Naive thymus-derived CD4-positive, alpha-beta T cell (primary cell): ENCODE results near the gene HEMK1. TPM values are rescaled to one million over a fixed set of nuclear protein-coding genes. Genes with fewer than 3 reads are reported as not detected.

Source experiments
- ATAC-seq: fragments of 150-1000 bp; cut with Tn5 transposase; 2 replicates; pipeline ENCODE4 v1.10.0; 2021; ENCODE audit warnings: mild to moderate bottlenecking, moderate library complexity
- CTCF ChIA-PET: fragments of 350-600 bp; sonication (Branson Sonifier 250); formaldehyde crosslinking; loops from one replicate; lab custom pipeline; 2021; ENCODE audit warnings: antibody characterized with exemption; lab: Charles Lee
- POLR2A ChIA-PET: fragments of 350-600 bp; sonication (Branson Sonifier 250); formaldehyde crosslinking; loops from one replicate; lab custom pipeline; 2021; ENCODE audit warnings: antibody characterized with exemption, inconsistent platforms; lab: Charles Lee
- DNase-seq, 9 donors: peaks; one replicate each; pipeline versions ENCODE4 v3.0.0 to v3.0.0-alpha.2; 2020 to 2022; ENCODE audit warnings: mixed read lengths in 1 of 9
- H3K27ac ChIP-seq: one replicate; pipeline ENCODE4 v1.7.0; 2013; ENCODE audit warnings: mild to moderate bottlenecking, low read depth, low read length, moderate library complexity
- H3K27me3 ChIP-seq, 2 donors: one replicate each; pipeline ENCODE4 v1.7.0; 2013; ENCODE audit warnings: low read length in 2 of 2, mild to moderate bottlenecking in 2 of 2, moderate library complexity in 2 of 2; ENCODE audit not compliant: control insufficient read depth in 2 of 2, insufficient read depth in 2 of 2
- H3K36me3 ChIP-seq, 3 experiments: 1 replicate in 2 of 3; 2 replicates in 1 of 3; pipeline ENCODE4 v1.7.0; 2013; ENCODE audit warnings: low read length in 3 of 3, mild to moderate bottlenecking in 3 of 3, moderate library complexity in 1 of 3; ENCODE audit not compliant: insufficient read depth in 3 of 3, control insufficient read depth in 2 of 3
- H3K4me1 ChIP-seq, 2 donors: one replicate each; pipeline ENCODE4 v1.7.0; 2013; ENCODE audit warnings: low read length in 2 of 2, mild to moderate bottlenecking in 2 of 2, moderate library complexity in 1 of 2; ENCODE audit not compliant: control insufficient read depth in 2 of 2, insufficient read depth in 2 of 2
- H3K4me3 ChIP-seq: 2 replicates; pipeline ENCODE4 v1.7.0; 2013; ENCODE audit warnings: mild to moderate bottlenecking, low read length
- H3K9me3 ChIP-seq, 3 experiments: 1 replicate in 2 of 3; 2 replicates in 1 of 3; pipeline ENCODE4 v1.7.0; 2013; ENCODE audit warnings: low read length in 3 of 3; ENCODE audit not compliant: control insufficient read depth in 2 of 3
- H3K27ac Mint-ChIP-seq, 9 donors: one replicate each; pipeline ENCODE4 v1.8.0; 2020 to 2022; ENCODE audit warnings: mixed read lengths in 9 of 9, mild to moderate bottlenecking in 8 of 9, moderate library complexity in 5 of 9, inconsistent platforms in 2 of 9
- H3K27me3 Mint-ChIP-seq, 5 donors: one replicate each; pipeline ENCODE4 v1.8.0; 2021 to 2022; ENCODE audit warnings: mixed read lengths in 5 of 5, mild to moderate bottlenecking in 1 of 5
- H3K36me3 Mint-ChIP-seq, 5 donors: one replicate each; pipeline ENCODE4 v1.8.0; 2020 to 2022; ENCODE audit warnings: mixed read lengths in 5 of 5, mild to moderate bottlenecking in 3 of 5, inconsistent platforms in 1 of 5
- H3K4me1 Mint-ChIP-seq, 7 donors: one replicate each; pipeline ENCODE4 v1.8.0; 2020 to 2022; ENCODE audit warnings: mixed read lengths in 7 of 7, mild to moderate bottlenecking in 3 of 7, inconsistent platforms in 1 of 7
- H3K4me3 Mint-ChIP-seq, 10 donors: one replicate each; pipeline ENCODE4 v1.8.0; 2020 to 2022; ENCODE audit warnings: mild to moderate bottlenecking in 10 of 10, mixed read lengths in 10 of 10, moderate library complexity in 6 of 10, inconsistent platforms in 2 of 10
- H3K9me3 Mint-ChIP-seq, 11 donors: one replicate each; pipeline ENCODE4 v1.8.0; 2020 to 2022; ENCODE audit warnings: mixed read lengths in 11 of 11, mild to moderate bottlenecking in 4 of 11, inconsistent platforms in 1 of 11, moderate library complexity in 1 of 11
- intact Hi-C, 2 donors: fragments of 100-400 bp; cut with micrococcal nuclease; formaldehyde crosslinking; loops; one replicate each; pipeline ENCODE4 v1.15.1; 2023
- polyA plus RNA-seq, 2 donors: library from polyadenylated mRNA; unstranded; fragments of 300-500 nt; fragmentation: Illumina TruSeq; gene quantifications; one replicate each; pipeline ENCODE4 v1.2.3, GENCODE V29; 2021
- total RNA-seq, 6 experiments: library from RNA in 5 of 6; stranded (reverse) in 5 of 6; gene quantifications; 1 replicate in 5 of 6; 2 replicates in 1 of 6; pipeline ENCODE4 v1.2.3 and lab custom pipeline; 2021 to 2026

Gene HEMK1
- total and polyA plus RNA-seq, 7 experiments from 2014 or later = 32.1 to 71.1 (median 40.1) TPM

- Histone ChIP-seq H3K27me3 (no peaks in the 10 kb centered on the region), H3K9me3 (no peaks in the 10 kb centered on the region), H3K27ac (peak overlapping the region; percentile 64), H3K36me3 (peaks cover 0 to 4% (median 0%) of the 10 kb centered on the region in 3 experiments), H3K4me3 (peak overlapping the region; percentile 77), H3K4me1 (peaks cover 60 to 63% of the 10 kb centered on the region in 2 donors)
- POLR2A ChIA-PET = interaction anchor here (0.6 to 25.1 kb wide), 17 partner anchors 14 to 1676 kb away, joined by 3 to 730 read pairs (median 4); partner anchors contain the start of genes C3orf18, DOCK3, HEMK1 and MANF
- peaks cover 0 to 64% (median 0%) of the 10 kb centered on the region in 5 donors for H3K36me3 Mint-ChIP-seq
- H3K4me1 Mint-ChIP-seq = peaks cover 46 to 74% (median 68%) of the 10 kb centered on the region in 7 donors
- intact Hi-C loops = loop anchor here (1.0 to 10.0 kb wide), 25 partner anchors 17 to 1539 kb away; partner anchors contain the start of genes MANF (in 2 of the 2), TEX264 (in 2 of the 2), CYB561D2 (in 1 of the 2) and DCAF1 (in 1 of the 2)
- CTCF ChIA-PET = interaction anchor here (0.8 to 13.9 kb wide), 27 partner anchors 8 to 884 kb away, joined by 3 to 578 read pairs (median 5); partner anchors contain the start of genes C3orf18, DCAF1 and HEMK1
- H3K4me3 Mint-ChIP-seq = peak overlapping the region; percentile 87 to 97 (median 92)
- DNase-seq (peak; percentile 60 to 82 (median 79)), ATAC-seq (peak; percentile 55)
- H3K9me3 Mint-ChIP-seq = peaks cover 0 to 4% (median 0%) of the 10 kb centered on the region in 11 donors
- H3K27ac Mint-ChIP-seq = peak overlapping the region; percentile 88 to 96 (median 91)
- peaks cover 0 to 2% (median 0%) of the 10 kb centered on the region in 5 donors for H3K27me3 Mint-ChIP-seq
Observed at GRCh38 chr3:50616003-50616769, 46.9 kb downstream of the HEMK1 start.

- Mint-ChIP-seq H3K27ac (peak overlapping the region; percentile 88 to 96 (median 91)), H3K4me1 (peaks cover 47 to 76% (median 71%) of the 10 kb centered on the region in 7 donors), H3K9me3 (peaks cover 0 to 4% (median 0%) of the 10 kb centered on the region in 11 donors), H3K4me3 (peak overlapping the region; percentile 87 to 97 (median 92)), H3K36me3 (peaks cover 0 to 63% (median 0%) of the 10 kb centered on the region in 5 donors), H3K27me3 (peaks cover 0 to 2% (median 0%) of the 10 kb centered on the region in 5 donors)
- Histone ChIP-seq H3K27me3 (no peaks in the 10 kb centered on the region), H3K27ac (peak overlapping the region; percentile 64), H3K9me3 (no peaks in the 10 kb centered on the region), H3K4me3 (peak overlapping the region; percentile 77), H3K4me1 (peaks cover 61 to 63% of the 10 kb centered on the region in 2 donors), H3K36me3 (peaks cover 0 to 7% (median 0%) of the 10 kb centered on the region in 3 experiments)
- POLR2A ChIA-PET = interaction anchor here (0.6 to 25.1 kb wide), 14 partner anchors 15 to 1676 kb away, joined by 3 to 730 read pairs (median 6); partner anchors contain the start of genes C3orf18, DOCK3, HEMK1 and MANF
- ATAC-seq (peak; percentile 78), DNase-seq (peak; percentile 87 to 97 (median 93))
- intact Hi-C loops = loop anchor here (1.0 to 10.0 kb wide), 26 partner anchors 16 to 1538 kb away; partner anchors contain the start of genes MANF (in 2 of the 2), TEX264 (in 2 of the 2), CYB561D2 (in 1 of the 2) and DCAF1 (in 1 of the 2)
- CTCF ChIA-PET = interaction anchor here (0.8 to 13.9 kb wide), 20 partner anchors 9 to 823 kb away, joined by 3 to 578 read pairs (median 7); partner anchors contain the start of genes C3orf18 and HEMK1
Observed at GRCh38 chr3:50616770-50617095, 47.4 kb downstream of the HEMK1 start.

- intact Hi-C loops = loop anchor here (1.0 to 10.0 kb wide), 12 partner anchors 16 to 1538 kb away; partner anchors contain the start of genes CYB561D2 (in 1 of the 2), DUSP7 (in 1 of the 2), NPRL2 (in 1 of the 2) and PARP3 (in 1 of the 2)
- peaks cover 62 to 66% of the 10 kb centered on the region in 2 donors for H3K4me1 ChIP-seq
- peak in 3 of 9 donors; percentile 33 to 46 (median 33) for DNase-seq
Observed at GRCh38 chr3:50617096-50617791, 47.9 kb downstream of the HEMK1 start, which contains the start of gene MAPKAPK3. TSS of gene MAPKAPK3 (plus strand) at chr3:50617151. CDS start at chr3:50617566, 415 bp downstream.

GRCh38 chr3:50617911-50618481 lies 48.7 kb downstream of the HEMK1 start:
- peaks cover 55 to 66% of the 10 kb centered on the region in 2 donors for H3K4me1 ChIP-seq
- Mint-ChIP-seq H3K4me1 (peaks cover 50 to 78% (median 72%) of the 10 kb centered on the region in 7 donors), H3K9me3 (peaks cover 0 to 4% (median 0%) of the 10 kb centered on the region in 11 donors), H3K36me3 (peaks cover 0 to 56% (median 0%) of the 10 kb centered on the region in 5 donors), H3K27me3 (no peaks in the 10 kb centered on the region), H3K4me3 (peak overlapping the region; percentile 87 to 97 (median 91)), H3K27ac (peak overlapping the region; percentile 42 to 92 (median 91))
- DNase-seq (peak in 1 of 9 donors; percentile 14), ATAC-seq (no peak)
- peaks cover 0 to 11% (median 0%) of the 10 kb centered on the region in 3 experiments for H3K36me3 ChIP-seq
- peak overlapping the region; percentile 76 for H3K4me3 ChIP-seq
- ChIA-PET POLR2A (interaction anchor here (0.6 to 25.1 kb wide), 8 partner anchors 16 to 767 kb away, joined by 3 to 730 read pairs (median 5); partner anchors contain the start of genes C3orf18, HEMK1 and MANF), CTCF (interaction anchor here (0.6 to 8.3 kb wide), 7 partner anchors 8 to 884 kb away, joined by 3 to 175 read pairs (median 3); partner anchors contain the start of gene MANF)
- intact Hi-C loops = loop anchor here (1.0 to 10.0 kb wide), 13 partner anchors 15 to 1537 kb away; partner anchors contain the start of genes CYB561D2 (in 1 of the 2), DOCK3 (in 1 of the 2), DUSP7 (in 1 of the 2) and NPRL2 (in 1 of the 2)
- peak overlapping the region; percentile 88 for H3K27ac ChIP-seq
- no peaks in the 10 kb centered on the region for H3K9me3 ChIP-seq
- H3K27me3 ChIP-seq = no peaks in the 10 kb centered on the region

More at GRCh38 chr3:50617096-50617791, 47.9 kb downstream of the HEMK1 start, which contains the start of gene MAPKAPK3:
- H3K27ac ChIP-seq = peak within 1 kb of the TSS; percentile 88
- ATAC-seq = no peak
- Mint-ChIP-seq H3K4me3 (peak within 1 kb of the TSS; percentile 87 to 97 (median 92)), H3K9me3 (peaks cover 0 to 4% (median 0%) of the 10 kb centered on the region in 11 donors), H3K27ac (peak within 1 kb of the TSS; percentile 88 to 96 (median 92)), H3K4me1 (peaks cover 50 to 78% (median 71%) of the 10 kb centered on the region in 7 donors), H3K27me3 (no peaks in the 10 kb centered on the region), H3K36me3 (peaks cover 0 to 59% (median 0%) of the 10 kb centered on the region in 5 donors)
- H3K4me3 ChIP-seq = peak within 1 kb of the TSS; percentile 77
- no peaks in the 10 kb centered on the region for H3K27me3 ChIP-seq
- ChIA-PET CTCF (interaction anchor here (0.6 to 13.9 kb wide), 13 partner anchors 9 to 885 kb away, joined by 3 to 578 read pairs (median 7); partner anchors contain the start of genes C3orf18, HEMK1 and MANF), POLR2A (interaction anchor here (0.6 to 25.1 kb wide), 15 partner anchors 16 to 1675 kb away, joined by 3 to 730 read pairs (median 5); partner anchors contain the start of genes C3orf18, DOCK3, HEMK1 and MANF)
- no peaks in the 10 kb centered on the region for H3K9me3 ChIP-seq
- peaks cover 0 to 11% (median 0%) of the 10 kb centered on the region in 3 experiments for H3K36me3 ChIP-seq

GRCh38 chr3:50620420-50620819 lies 51.1 kb downstream of the HEMK1 start:
- intact Hi-C loops = no loop called here
- Histone ChIP-seq H3K9me3 (no peaks in the 10 kb centered on the region), H3K27ac (peak overlapping the region; percentile 38), H3K27me3 (no peaks in the 10 kb centered on the region), H3K36me3 (peaks cover 0 to 11% (median 0%) of the 10 kb centered on the region in 3 experiments), H3K4me3 (no peak overlapping the region), H3K4me1 (peaks cover 56 to 76% of the 10 kb centered on the region in 2 donors)
- POLR2A ChIA-PET = interaction anchor here (0.8 to 25.1 kb wide), 4 partner anchors 9 to 765 kb away, joined by 3 to 730 read pairs (median 3); partner anchors contain the start of genes C3orf18, HEMK1 and MANF
- peak overlapping the region; percentile 56 to 97 (median 89) for H3K4me3 Mint-ChIP-seq
- H3K27me3 Mint-ChIP-seq = no peaks in the 10 kb centered on the region
- peaks cover 61 to 85% (median 82%) of the 10 kb centered on the region in 7 donors for H3K4me1 Mint-ChIP-seq
- CTCF ChIA-PET = interaction anchor here (0.9 to 8.3 kb wide), 2 partner anchors 28 to 31 kb away, joined by 3 to 175 read pairs; no protein-coding TSS in a partner anchor
- ATAC-seq (peak; percentile 33), DNase-seq (no peak)
- peaks cover 0 to 57% (median 0%) of the 10 kb centered on the region in 5 donors for H3K36me3 Mint-ChIP-seq
- H3K27ac Mint-ChIP-seq = peak overlapping the region; percentile 68 to 92 (median 89)
- H3K9me3 Mint-ChIP-seq = peaks cover 0 to 4% (median 0%) of the 10 kb centered on the region in 11 donors
